Measurements from ENCODE around the gene UGT8. TPM values are rescaled to one million over a fixed set of nuclear protein-coding genes. Genes with fewer than 3 reads are reported as not detected.
"Not testable (repeated sequence)": the region's sequence is repeated elsewhere in the genome, so short reads cannot be mapped to it uniquely, and the experiment has no call there.

Gene UGT8
- total and polyA plus RNA-seq, 4 experiments from 2014 or later: 0.08 to 0.36 (median 0.17) TPM; not detected in 1

GRCh38 chr4:114577386-114577785, 21.2 kb upstream of the UGT8 start:
- Histone ChIP-seq H3K27ac (ENCODE audit: low read depth, low read length) (no peak overlapping the region), H3K36me3 (ENCODE audit: insufficient read depth, low read length) (no peaks in the 10 kb centered on the region), H3K4me1 (ENCODE audit: insufficient read depth, low read length) (no peaks in the 10 kb centered on the region), H3K9me3 (ENCODE audit: control insufficient read depth in 1 of 2, low read length in 2 of 2) (no peaks in the 10 kb centered on the region), H3K27me3 (ENCODE audit: insufficient read depth, low read length) (no peaks in the 10 kb centered on the region), H3K4me3 (ENCODE audit: low read length in 2 of 2) (no peak overlapping the region)
- POLR2A ChIA-PET (ENCODE audit: partially characterized antibody): no interaction called here
- no peak overlapping the region for H3K4me3 Mint-ChIP-seq
- DNase-seq: no peak
- H3K9me3 Mint-ChIP-seq: peaks cover 0 to 10% (median 4%) of the 10 kb centered on the region in 8 donors
- intact Hi-C loops (cut with micrococcal nuclease): no loop called here
- no peaks in the 10 kb centered on the region for H3K4me1 Mint-ChIP-seq
- H3K27me3 Mint-ChIP-seq: peaks cover 0 to 2% of the 10 kb centered on the region in 2 donors
- H3K36me3 Mint-ChIP-seq: no peaks in the 10 kb centered on the region
- CTCF ChIA-PET (ENCODE audit: partially characterized antibody): no interaction called here
- H3K27ac Mint-ChIP-seq: no peak overlapping the region

GRCh38 chr4:114582621-114583020, 16.0 kb upstream of the UGT8 start:
- H3K36me3 ChIP-seq (ENCODE audit: insufficient read depth, low read length): no peaks in the 10 kb centered on the region
- H3K27me3 ChIP-seq (ENCODE audit: insufficient read depth, low read length): no peaks in the 10 kb centered on the region
- intact Hi-C loops (cut with micrococcal nuclease): no loop called here
- H3K4me1 Mint-ChIP-seq: no peaks in the 10 kb centered on the region
- no peak overlapping the region for H3K4me3 ChIP-seq (ENCODE audit: low read length in 2 of 2)
- peaks cover 0 to 10% (median 4%) of the 10 kb centered on the region in 8 donors for H3K9me3 Mint-ChIP-seq
- no peak overlapping the region for H3K27ac Mint-ChIP-seq
- H3K4me1 ChIP-seq (ENCODE audit: insufficient read depth, low read length): no peaks in the 10 kb centered on the region
- no peaks in the 10 kb centered on the region for H3K9me3 ChIP-seq (ENCODE audit: control insufficient read depth in 1 of 2, low read length in 2 of 2)
- CTCF ChIA-PET (ENCODE audit: partially characterized antibody): no interaction called here
- H3K4me3 Mint-ChIP-seq: no peak overlapping the region
- POLR2A ChIA-PET (ENCODE audit: partially characterized antibody): no interaction called here
- H3K27me3 Mint-ChIP-seq: peaks cover 2% of the 10 kb centered on the region in 2 donors
- no peak for DNase-seq
- no peaks in the 10 kb centered on the region for H3K36me3 Mint-ChIP-seq
- H3K27ac ChIP-seq (ENCODE audit: low read depth, low read length): no peak overlapping the region

- ChIA-PET CTCF (ENCODE audit: partially characterized antibody) (interaction anchor here (1.3 kb wide), 1 partner anchor 369 kb away, joined by 3 read pairs; no protein-coding TSS in a partner anchor), POLR2A (ENCODE audit: partially characterized antibody) (no interaction called here)
Observed at GRCh38 chr4:114588305-114588704, 10.3 kb upstream of the UGT8 start.

GRCh38 chr4:114590360-114590759, 8.2 kb upstream of the UGT8 start:
- DNase-seq; H3K4me1 Mint-ChIP-seq; H3K9me3 Mint-ChIP-seq; H3K4me3 Mint-ChIP-seq; H3K4me3 ChIP-seq (ENCODE audit: low read length in 2 of 2); H3K36me3 ChIP-seq (ENCODE audit: insufficient read depth, low read length); POLR2A ChIA-PET (ENCODE audit: partially characterized antibody); CTCF ChIA-PET (ENCODE audit: partially characterized antibody); intact Hi-C loops (cut with micrococcal nuclease); H3K27ac ChIP-seq (ENCODE audit: low read depth, low read length); H3K27ac Mint-ChIP-seq; H3K27me3 ChIP-seq (ENCODE audit: insufficient read depth, low read length); H3K4me1 ChIP-seq (ENCODE audit: insufficient read depth, low read length); H3K36me3 Mint-ChIP-seq; H3K9me3 ChIP-seq (ENCODE audit: control insufficient read depth in 1 of 2, low read length in 2 of 2); H3K27me3 Mint-ChIP-seq: not testable (repeated sequence)

More at GRCh38 chr4:114588305-114588704, 10.3 kb upstream of the UGT8 start:
- Histone ChIP-seq H3K27ac (ENCODE audit: low read depth, low read length) (no peak overlapping the region), H3K36me3 (ENCODE audit: insufficient read depth, low read length) (no peaks in the 10 kb centered on the region), H3K27me3 (ENCODE audit: insufficient read depth, low read length) (no peaks in the 10 kb centered on the region), H3K4me3 (ENCODE audit: low read length in 2 of 2) (no peak overlapping the region), H3K4me1 (ENCODE audit: insufficient read depth, low read length) (no peaks in the 10 kb centered on the region), H3K9me3 (ENCODE audit: control insufficient read depth in 1 of 2, low read length in 2 of 2) (no peaks in the 10 kb centered on the region)
- DNase-seq: no peak
- Mint-ChIP-seq H3K27me3 (peaks cover under 1 to 2% of the 10 kb centered on the region in 2 donors), H3K36me3 (no peaks in the 10 kb centered on the region), H3K9me3 (peaks cover 0 to 2% (median 0%) of the 10 kb centered on the region in 8 donors), H3K4me3 (no peak overlapping the region), H3K4me1 (no peaks in the 10 kb centered on the region), H3K27ac (no peak overlapping the region)
- intact Hi-C loops (cut with micrococcal nuclease): no loop called here

- no peaks in the 10 kb centered on the region for H3K36me3 ChIP-seq (ENCODE audit: insufficient read depth, low read length)
- Mint-ChIP-seq H3K36me3 (no peaks in the 10 kb centered on the region), H3K4me3 (no peak overlapping the region), H3K27ac (peak overlapping the region in 1 of 7 donors; percentile 42), H3K9me3 (peaks cover 0 to 3% (median 0%) of the 10 kb centered on the region in 8 donors), H3K4me1 (peaks cover 2 to 6% (median 3%) of the 10 kb centered on the region in 4 donors), H3K27me3 (peaks cover 9 to 11% of the 10 kb centered on the region in 2 donors)
- POLR2A ChIA-PET (ENCODE audit: partially characterized antibody): no interaction called here
- H3K27ac ChIP-seq (ENCODE audit: low read depth, low read length): no peak overlapping the region
- no peaks in the 10 kb centered on the region for H3K9me3 ChIP-seq (ENCODE audit: control insufficient read depth in 1 of 2, low read length in 2 of 2)
- no peak overlapping the region for H3K4me3 ChIP-seq (ENCODE audit: low read length in 2 of 2)
- intact Hi-C loops (cut with micrococcal nuclease): loop anchor here (1.0 kb wide), 1 partner anchor 8 kb away; no protein-coding TSS in a partner anchor
- H3K27me3 ChIP-seq (ENCODE audit: insufficient read depth, low read length): peaks cover 4% of the 10 kb centered on the region
- CTCF ChIA-PET (ENCODE audit: partially characterized antibody): no interaction called here
- peaks cover 3% of the 10 kb centered on the region for H3K4me1 ChIP-seq (ENCODE audit: insufficient read depth, low read length)
- DNase-seq: no peak
Observed at GRCh38 chr4:114593526-114593925, 5.1 kb upstream of the UGT8 start.

GRCh38 chr4:114595207-114595606, 3.4 kb upstream of the UGT8 start:
- no peaks in the 10 kb centered on the region for H3K36me3 Mint-ChIP-seq
- H3K27me3 Mint-ChIP-seq: peaks cover 19% of the 10 kb centered on the region in 2 donors
- no peak overlapping the region for H3K27ac Mint-ChIP-seq
- peaks cover 4% of the 10 kb centered on the region for H3K27me3 ChIP-seq (ENCODE audit: insufficient read depth, low read length)
- H3K9me3 ChIP-seq (ENCODE audit: control insufficient read depth in 1 of 2, low read length in 2 of 2): no peaks in the 10 kb centered on the region
- H3K27ac ChIP-seq (ENCODE audit: low read depth, low read length): no peak overlapping the region
- H3K4me1 Mint-ChIP-seq: peaks cover 2 to 18% (median 9%) of the 10 kb centered on the region in 4 donors
- no peak for DNase-seq
- peaks cover 0 to 3% (median 0%) of the 10 kb centered on the region in 8 donors for H3K9me3 Mint-ChIP-seq
- ChIA-PET POLR2A (ENCODE audit: partially characterized antibody) (no interaction called here), CTCF (ENCODE audit: partially characterized antibody) (no interaction called here)
- no peaks in the 10 kb centered on the region for H3K36me3 ChIP-seq (ENCODE audit: insufficient read depth, low read length)
- no peak overlapping the region for H3K4me3 Mint-ChIP-seq
- no peak overlapping the region for H3K4me3 ChIP-seq (ENCODE audit: low read length in 2 of 2)
- peaks cover 8% of the 10 kb centered on the region for H3K4me1 ChIP-seq (ENCODE audit: insufficient read depth, low read length)
- intact Hi-C loops (cut with micrococcal nuclease): no loop called here

GRCh38 chr4:114595921-114596320, 2.7 kb upstream of the UGT8 start:
- Mint-ChIP-seq H3K9me3 (peaks cover 0 to 6% (median 0%) of the 10 kb centered on the region in 8 donors), H3K27ac (no peak overlapping the region), H3K27me3 (peaks cover 23 to 25% of the 10 kb centered on the region in 2 donors), H3K4me3 (no peak overlapping the region), H3K36me3 (no peaks in the 10 kb centered on the region), H3K4me1 (peaks cover 2 to 18% (median 9%) of the 10 kb centered on the region in 4 donors)
- no peaks in the 10 kb centered on the region for H3K36me3 ChIP-seq (ENCODE audit: insufficient read depth, low read length)
- H3K27ac ChIP-seq (ENCODE audit: low read depth, low read length): no peak overlapping the region
- H3K4me3 ChIP-seq (ENCODE audit: low read length in 2 of 2): no peak overlapping the region
- DNase-seq: no peak
- H3K4me1 ChIP-seq (ENCODE audit: insufficient read depth, low read length): peaks cover 8% of the 10 kb centered on the region
- H3K27me3 ChIP-seq (ENCODE audit: insufficient read depth, low read length): peaks cover 7% of the 10 kb centered on the region
- CTCF ChIA-PET (ENCODE audit: partially characterized antibody): no interaction called here
- POLR2A ChIA-PET (ENCODE audit: partially characterized antibody): no interaction called here
- intact Hi-C loops (cut with micrococcal nuclease): no loop called here
- no peaks in the 10 kb centered on the region for H3K9me3 ChIP-seq (ENCODE audit: control insufficient read depth in 1 of 2, low read length in 2 of 2)
